GM21515 (cell line): ENCODE measurements around the gene NDOR1.
"Not testable (repeated sequence)": the region's sequence is repeated elsewhere in the genome, so short reads cannot be mapped to it uniquely, and the experiment has no call there.

ENCODE experiments used
- ATAC-seq: cut with Tn5 transposase; IDR thresholded peaks from one replicate; pipeline ENCODE4 v1.9.1; 2021; ENCODE audit not compliant: unreplicated experiment

The NDOR1 gene

GRCh38 chr9:137229903-137230704 is 24.6 kb downstream of the NDOR1 start:
- ATAC-seq, result no peak

GRCh38 chr9:137230705-137231371 is 25.3 kb downstream of the NDOR1 start, which contains the start of gene SLC34A3:
Gene SLC34A3, plus strand, starts transcription at chr9:137230901. Its CDS starts 802 bp downstream, at chr9:137231703.
- no peak for ATAC-seq

GRCh38 chr9:137231372-137232039 is 26.0 kb downstream of the NDOR1 start:
- no peak for ATAC-seq

GRCh38 chr9:137232101-137232500 is 26.6 kb downstream of the NDOR1 start:
- no peak for ATAC-seq

- ATAC-seq, result no peak
Observed at GRCh38 chr9:137232510-137232909, 27.0 kb downstream of the NDOR1 start.

- ATAC-seq, result no peak
Observed at GRCh38 chr9:137233143-137233980, 27.9 kb downstream of the NDOR1 start.

GRCh38 chr9:137234055-137234697 is 28.7 kb downstream of the NDOR1 start:
- ATAC-seq, result no peak

GRCh38 chr9:137234758-137235423 is 29.4 kb downstream of the NDOR1 start:
- ATAC-seq, result no peak

GRCh38 chr9:137235424-137236237 is 30.1 kb downstream of the NDOR1 start:
- ATAC-seq, result no peak

- no peak for ATAC-seq
Observed at GRCh38 chr9:137236238-137236935, 30.9 kb downstream of the NDOR1 start.

- ATAC-seq, result no peak
Observed at GRCh38 chr9:137236936-137237421, 31.5 kb downstream of the NDOR1 start.

- no peak for ATAC-seq
Observed at GRCh38 chr9:137237759-137238726, 32.5 kb downstream of the NDOR1 start.

- not testable (repeated sequence) for ATAC-seq
Observed at GRCh38 chr9:137239541-137240200, 34.2 kb downstream of the NDOR1 start.

GRCh38 chr9:137240318-137240840 is 34.9 kb downstream of the NDOR1 start:
- peak; percentile 23 for ATAC-seq

- ATAC-seq, result peak; percentile 66
Observed at GRCh38 chr9:137240841-137241489, 35.5 kb downstream of the NDOR1 start, which contains the start of gene TUBB4B. Gene TUBB4B, plus strand, starts transcription at chr9:137241287. Its CDS starts 74 bp downstream, at chr9:137241361.
